Heart left ventricle (tissue), 16 donors: ENCODE measurements around the gene BTG4. TPM values are rescaled to one million over a fixed set of nuclear protein-coding genes. Genes with fewer than 3 reads are reported as not detected.

Experiments
- ATAC-seq, 4 donors: fragments of 200-7000 bp; cut with Tn5 transposase; one replicate each; pipeline ENCODE4 v1.9.1; 2020 to 2022; ENCODE audit warnings: moderate library complexity in 4 of 4, mild to moderate bottlenecking in 3 of 4, moderate number of reproducible peaks in 1 of 4
- DNase-seq, 5 donors: peaks; one replicate each; pipeline ENCODE4 v3.0.0-alpha.2; 2020
- H3K27ac ChIP-seq, 12 donors: fragments of 200-600 bp; sonication (generic) in 4 of 12; one replicate each; pipeline versions ENCODE4 v1.5.0 to v1.8.0; 2016 to 2022; ENCODE audit warnings: mild to moderate bottlenecking in 2 of 12
- H3K27me3 ChIP-seq, 9 donors: fragments of 200-600 bp; sonication (generic) in 2 of 9; one replicate each; pipeline versions ENCODE4 v1.5.1 to v1.8.0; 2016 to 2022; ENCODE audit warnings: mild to moderate bottlenecking in 3 of 9
- H3K36me3 ChIP-seq, 9 donors: fragments of 200-600 bp; sonication (generic) in 2 of 9; one replicate each; pipeline versions ENCODE4 v1.5.0 to v1.8.0; 2018 to 2022; ENCODE audit warnings: mild to moderate bottlenecking in 2 of 9
- H3K4me1 ChIP-seq, 12 donors: fragments of 200-600 bp; sonication (generic) in 4 of 12; one replicate each; pipeline versions ENCODE4 v1.5.0 to v1.8.0; 2016 to 2022; ENCODE audit warnings: mild to moderate bottlenecking in 3 of 12
- H3K4me3 ChIP-seq, 12 donors: fragments of 200-600 bp; sonication (generic) in 4 of 12; one replicate each; pipeline versions ENCODE4 v1.5.0 to v1.8.0; 2017 to 2022; ENCODE audit warnings: mild to moderate bottlenecking in 9 of 12, moderate library complexity in 4 of 12
- H3K9me3 ChIP-seq, 12 donors: fragments of 200-600 bp; sonication (generic) in 4 of 12; one replicate each; pipeline versions ENCODE4 v1.5.0 to v1.8.0; 2016 to 2022; ENCODE audit warnings: mild to moderate bottlenecking in 1 of 12
- POLR2A ChIP-seq, 2 donors: fragments of 450-650 bp; IDR thresholded peaks; one replicate each; pipeline ENCODE4 v1.6.1; 2017; ENCODE audit warnings: antibody characterized with exemption in 2 of 2, mild to moderate bottlenecking in 2 of 2, moderate library complexity in 2 of 2
- WGBS, 4 donors: extraction: QIAGEN DNeasy Blood & Tissue Kit in 2 of 4; methylation state at CpG; one replicate each; pipeline versions ENCODE4 v1.1.5 to v1.1.7; 2013 to 2018; 5-methylcytosine and 5-hydroxymethylcytosine counted together
- intact Hi-C, 10 donors: fragments of 100-400 bp; cut with DNase I; formaldehyde crosslinking; loops; one replicate each; pipeline versions ENCODE4 v1.11.1 to v1.14.2; 2022
- polyA plus RNA-seq, 2 donors: library from polyadenylated mRNA; stranded (reverse); fragments of 200-250 nt; gene quantifications; one replicate each; pipeline ENCODE4 v1.2.3, GENCODE V29; 2013
- total RNA-seq, 9 donors: library from RNA; depleted of rRNA in 2 of 9; stranded (reverse); fragments of >200 nt in 2 of 9; fragmentation: NEBNext Ultra II Directional in 3 of 9; extraction: Animal tissue kit (Norgen Biotek cat#: 25700) in 3 of 9; gene quantifications; one replicate each; pipeline versions ENCODE4 v1.1.0 to v1.2.4, GENCODE V29; 2016 to 2023
- TF ChIP-seq, protein P1 (sequence below), 12 donors: fragments of 200-600 bp; sonication (generic) in 4 of 12; IDR thresholded peaks; one replicate each; pipeline versions ENCODE4 v1.5.0 to v1.8.0; 2018 to 2022; ENCODE audit warnings: antibody characterized with exemption in 12 of 12, mild to moderate bottlenecking in 5 of 12
- donor health status: ischemic (EF 13 %, LVEDD 7.1; RV severe dilation, severe dysfunction).
- donor health status: healthy with polysubstance abuse.
- donor health status: DM: no; HTN: yes; CAD: no.
- donor health status: DM: no; HTN: no; CAD: no.
- donor health status: ischemic (EF 25% LVEDD 6.9; RV normal size, moderate dysfunction).
- donor health status: ischemic (EF 25% LVEDD 5.7; RV mildly dilated, moderate dysfunction).
- donor health status: healthy.
- donor health status: DM: yes; HTN: yes; CAD: no.
- donor health status: ischemic (EF 35%, LVEDD 5.7; RV mildly dilated, moderate dysfunction).
- donor health status: nonischemic (EF 11% LVEDD 7.7; RV severe dilation, severe dysfunction).
- donor health status: DM: yes; HTN: yes; CAD: no.
- donor health status: PGD.
- donor health status: ischemic (EF 29% LVEDD 5.4; RV normal size, mild dysfunction).
- donor health status: nonischemic (EF 23%, LVEDD 6.1; RV moderate dilation, normal function).

Gene BTG4
- total and polyA plus RNA-seq, 11 donors: not detected

- 39 to 43% (median 41%) methylated on average over 2 of the region's 2 CpGs for WGBS, 4 donors
Measured at GRCh38 chr11:111476366-111476765, 35.8 kb downstream of the BTG4 start.

GRCh38 chr11:111474432-111474831 is 37.8 kb downstream of the BTG4 start:
- no peaks in the 10 kb centered on the region for H3K27me3 ChIP-seq
- H3K36me3 ChIP-seq: no peaks in the 10 kb centered on the region
- H3K27ac ChIP-seq: no peak overlapping the region
- H3K4me1 ChIP-seq: peaks cover 0 to 3% (median 0%) of the 10 kb centered on the region in 12 donors
- ATAC-seq (no peak), DNase-seq (no peak)
- peaks cover 0 to 6% (median 0%) of the 10 kb centered on the region in 12 donors for H3K9me3 ChIP-seq
- H3K4me3 ChIP-seq: no peak overlapping the region
- no peak for TF ChIP-seq POLR2A (IDR thresholded peaks at IDR 0.05)
- TF ChIP-seq, protein P1, sequence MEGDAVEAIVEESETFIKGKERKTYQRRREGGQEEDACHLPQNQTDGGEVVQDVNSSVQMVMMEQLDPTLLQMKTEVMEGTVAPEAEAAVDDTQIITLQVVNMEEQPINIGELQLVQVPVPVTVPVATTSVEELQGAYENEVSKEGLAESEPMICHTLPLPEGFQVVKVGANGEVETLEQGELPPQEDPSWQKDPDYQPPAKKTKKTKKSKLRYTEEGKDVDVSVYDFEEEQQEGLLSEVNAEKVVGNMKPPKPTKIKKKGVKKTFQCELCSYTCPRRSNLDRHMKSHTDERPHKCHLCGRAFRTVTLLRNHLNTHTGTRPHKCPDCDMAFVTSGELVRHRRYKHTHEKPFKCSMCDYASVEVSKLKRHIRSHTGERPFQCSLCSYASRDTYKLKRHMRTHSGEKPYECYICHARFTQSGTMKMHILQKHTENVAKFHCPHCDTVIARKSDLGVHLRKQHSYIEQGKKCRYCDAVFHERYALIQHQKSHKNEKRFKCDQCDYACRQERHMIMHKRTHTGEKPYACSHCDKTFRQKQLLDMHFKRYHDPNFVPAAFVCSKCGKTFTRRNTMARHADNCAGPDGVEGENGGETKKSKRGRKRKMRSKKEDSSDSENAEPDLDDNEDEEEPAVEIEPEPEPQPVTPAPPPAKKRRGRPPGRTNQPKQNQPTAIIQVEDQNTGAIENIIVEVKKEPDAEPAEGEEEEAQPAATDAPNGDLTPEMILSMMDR (IDR thresholded peaks at IDR 0.05): no peak
- intact Hi-C loops: no loop called here

More at GRCh38 chr11:111476366-111476765, 35.8 kb downstream of the BTG4 start:
- no peak for DNase-seq
- H3K4me3 ChIP-seq: no peak overlapping the region
- H3K27ac ChIP-seq: no peak overlapping the region
- no peak for ATAC-seq
- no peaks in the 10 kb centered on the region for H3K4me1 ChIP-seq
- TF ChIP-seq, protein P1 (IDR thresholded peaks at IDR 0.05): no peak
- no peak for TF ChIP-seq POLR2A (IDR thresholded peaks at IDR 0.05)
- intact Hi-C loops: no loop called here
- H3K9me3 ChIP-seq: peaks cover 0 to 17% (median 0%) of the 10 kb centered on the region in 12 donors
- H3K36me3 ChIP-seq: no peaks in the 10 kb centered on the region
- no peaks in the 10 kb centered on the region for H3K27me3 ChIP-seq

- Histone ChIP-seq H3K27ac (no peak overlapping the region), H3K4me3 (no peak overlapping the region), H3K36me3 (no peaks in the 10 kb centered on the region), H3K4me1 (peaks cover 0 to 9% (median 0%) of the 10 kb centered on the region in 12 donors), H3K9me3 (peaks cover 0 to 6% (median 0%) of the 10 kb centered on the region in 12 donors), H3K27me3 (no peaks in the 10 kb centered on the region)
- intact Hi-C loops: no loop called here
- TF ChIP-seq, protein P1 (IDR thresholded peaks at IDR 0.05): no peak
- TF ChIP-seq POLR2A (IDR thresholded peaks at IDR 0.05): no peak
- no peak for DNase-seq
- 82 to 93% (median 89%) methylated on average over 1 of the region's 1 CpG for WGBS, 4 donors
- ATAC-seq: no peak
Measured at GRCh38 chr11:111472228-111472627, 40.0 kb downstream of the BTG4 start.

DNA sequence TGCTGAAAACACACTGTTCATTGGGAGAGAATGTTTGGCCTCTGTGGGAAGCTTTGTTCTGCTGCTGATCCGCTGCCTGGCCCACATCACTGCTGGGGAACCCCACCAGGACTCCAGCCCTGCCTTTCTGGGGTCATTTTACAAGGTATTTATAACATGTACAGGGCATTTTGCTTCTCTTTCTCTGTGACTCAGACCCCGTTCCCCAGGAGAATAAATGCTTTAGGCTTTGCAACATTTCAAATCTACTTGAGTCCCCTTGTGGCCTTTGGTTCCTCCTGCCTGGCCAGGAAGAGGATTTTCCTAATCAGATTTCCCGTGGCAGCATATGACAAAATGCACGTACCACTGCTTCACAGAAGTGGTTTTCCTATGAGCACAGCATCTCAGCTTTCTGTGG is 43.0 kb downstream of the BTG4 start:
- 36 to 54% (median 41%) methylated on average over 4 of the region's 4 CpGs for WGBS, 4 donors

More for the DNA sequence above, 43.0 kb downstream of the BTG4 start:
- Histone ChIP-seq H3K27me3 (peaks cover 0 to 9% (median 0%) of the 10 kb centered on the region in 9 donors), H3K9me3 (peaks cover 0 to 2% (median 0%) of the 10 kb centered on the region in 12 donors), H3K4me3 (no peak overlapping the region), H3K4me1 (peaks cover 0 to 9% (median 0%) of the 10 kb centered on the region in 12 donors), H3K27ac (peak overlapping the region in 1 of 12 donors; percentile 13), H3K36me3 (no peaks in the 10 kb centered on the region)
- no peak for ATAC-seq
- no peak for DNase-seq
- TF ChIP-seq, protein P1 (IDR thresholded peaks at IDR 0.05): no peak
- no peak for TF ChIP-seq POLR2A (IDR thresholded peaks at IDR 0.05)
- intact Hi-C loops: no loop called here
